ENCODE data around the gene LAP3.

- TF ChIP-seq POLR2A (IDR thresholded peaks at IDR 0.05; ENCODE audit: low read length), result no peak
- no peak for TF ChIP-seq GATA1 (IDR thresholded peaks at IDR 0.05; ENCODE audit: low read depth, low read length)
Observed at GRCh38 chr4:17650406-17650805, 73.4 kb downstream of the LAP3 start.

All from erythroblast (primary cell).